Pericardium fibroblast (primary cell): ENCODE results near the gene GP1BA. TPM values are rescaled to one million over a fixed set of nuclear protein-coding genes. Genes with fewer than 3 reads are reported as not detected.

Experiments used
- total RNA-seq: library from RNA; depleted of rRNA; stranded (reverse); fragments of >200 nt; gene quantifications from 2 replicates; pipeline ENCODE4 v1.2.3, GENCODE V29; 2015

The GP1BA gene
- total RNA-seq = not detected in 2 replicates

GRCh38 chr17:4931963-4932362 is at the start of gene GP1BA:
Gene GP1BA, plus strand, starts transcription at chr17:4932277. Its CDS starts 328 bp downstream, at chr17:4932605.

GRCh38 chr17:4899341-4900230 is 32.5 kb upstream of the GP1BA start, which contains the start of gene C17orf107:
Gene C17orf107, plus strand, starts transcription at chr17:4899536. Its CDS starts 227 bp downstream, at chr17:4899763.

GRCh38 chr17:4903051-4903818 is 28.8 kb upstream of the GP1BA start, which contains the start of gene CHRNE:
Gene CHRNE, minus strand, starts transcription at chr17:4903098. Its CDS starts 35 bp downstream, at chr17:4903063.

GRCh38 chr17:4939796-4940554 is 7.9 kb downstream of the GP1BA start, which contains the start of the genes RNF167 and SLC25A11:
Gene RNF167, plus strand, starts transcription at chr17:4940268. Its CDS starts 642 bp downstream, at chr17:4940910.
Gene SLC25A11, minus strand, starts transcription at chr17:4940046. Its CDS starts 136 bp downstream, at chr17:4939910.

GRCh38 chr17:4948166-4948930 is 16.3 kb downstream of the GP1BA start, which contains the start of gene PFN1:
Gene PFN1, minus strand, starts transcription at chr17:4948530. Its CDS starts 136 bp downstream, at chr17:4948394.

GRCh38 chr17:4950746-4951204 is 18.7 kb downstream of the GP1BA start, which contains the start of gene ENO3:
Gene ENO3, plus strand, starts transcription at chr17:4951119. Its CDS starts 711 bp downstream, at chr17:4951830.

GRCh38 chr17:4967539-4968485 is 35.7 kb downstream of the GP1BA start, which contains the start of gene SPAG7:
Gene SPAG7, minus strand, starts transcription at chr17:4967817. Its CDS starts 13 bp downstream, at chr17:4967804.

Other genes with a start within 250 kb of the GP1BA start
- 17.4 and 45.6 TPM in 2 replicates for gene PELP1, start 228.1 kb upstream of the GP1BA start, total RNA-seq
- gene ARRB2, start 221.6 kb upstream of the GP1BA start, total RNA-seq = 5.5 and 7.2 TPM in 2 replicates
- gene MED11, start 200.8 kb upstream of the GP1BA start, total RNA-seq = 15.4 and 27.8 TPM in 2 replicates
- gene ZMYND15, start 192.4 kb upstream of the GP1BA start, total RNA-seq = not detected in 2 replicates
- 0.68 and 3.3 TPM in 2 replicates for gene CXCL16, start 192.3 kb upstream of the GP1BA start, total RNA-seq
- not detected in 2 replicates for gene TM4SF5, start 160.4 kb upstream of the GP1BA start, total RNA-seq
- 0.17 and 0.58 TPM in 2 replicates for gene VMO1, start 145.9 kb upstream of the GP1BA start, total RNA-seq
- not detected in 2 replicates for gene GLTPD2, start 143.3 kb upstream of the GP1BA start, total RNA-seq
- 114 and 165 TPM in 2 replicates for gene PSMB6, start 136.1 kb upstream of the GP1BA start, total RNA-seq
- 19.1 and 26.8 TPM in 2 replicates for gene PLD2, start 125.1 kb upstream of the GP1BA start, total RNA-seq
- gene MINK1, start 98.9 kb upstream of the GP1BA start, total RNA-seq = 20.4 and 29.9 TPM in 2 replicates
- 3.8 and 5.4 TPM in 2 replicates for gene C17orf107, start 32.7 kb upstream of the GP1BA start, total RNA-seq
- gene CHRNE, start 29.2 kb upstream of the GP1BA start, total RNA-seq = 0.51 TPM in 1 of 2 replicates, not detected in the other
- 31.3 and 50.4 TPM in 2 replicates for gene SLC25A11, start 7.8 kb downstream of the GP1BA start, total RNA-seq
- 55.7 and 65.9 TPM in 2 replicates for gene RNF167, start 8.0 kb downstream of the GP1BA start, total RNA-seq
- 692 and 1,126 TPM in 2 replicates for gene PFN1, start 16.3 kb downstream of the GP1BA start, total RNA-seq
- gene ENO3, start 18.8 kb downstream of the GP1BA start, total RNA-seq = 1.6 and 10.7 TPM in 2 replicates
- 55.8 and 67.8 TPM in 2 replicates for gene SPAG7, start 35.5 kb downstream of the GP1BA start, total RNA-seq
- 19.3 and 28.2 TPM in 2 replicates for gene CAMTA2, start 55.4 kb downstream of the GP1BA start, total RNA-seq
- gene INCA1, start 65.2 kb downstream of the GP1BA start, total RNA-seq = 0.47 and 1.6 TPM in 2 replicates
- 36.3 and 55.4 TPM in 2 replicates for gene KIF1C, start 65.7 kb downstream of the GP1BA start, total RNA-seq
- gene SLC52A1, start 103.1 kb downstream of the GP1BA start, total RNA-seq = not detected in 2 replicates
- 1.4 and 1.8 TPM in 2 replicates for gene ZFP3, start 146.2 kb downstream of the GP1BA start, total RNA-seq
- gene ZNF232, start 179.6 kb downstream of the GP1BA start, total RNA-seq = 2.5 and 4.4 TPM in 2 replicates
- not detected in 2 replicates for gene USP6, start 183.8 kb downstream of the GP1BA start, total RNA-seq